HFF-Myc (cell line): Measurements from ENCODE around the gene CILP2.

ENCODE experiments used
- DNase-seq: peaks from one replicate; pipeline ENCODE4 v3.0.0-alpha.2; 2011; ENCODE audit warnings: low read depth; ENCODE audit errors: extremely low read depth
- H3K4me3 ChIP-seq: replicated peaks from 2 replicates; pipeline ENCODE4 v1.5.1; 2011; ENCODE audit warnings: low read depth, mild to moderate bottlenecking, control low read depth, low read length
- TF ChIP-seq, protein P1 (sequence below): IDR thresholded peaks from 2 replicates; pipeline ENCODE4 v1.5.1; 2012; ENCODE audit warnings: mild to moderate bottlenecking, low read depth, low read length, control low read depth; ENCODE audit errors: missing control alignments

Gene CILP2

DNA sequence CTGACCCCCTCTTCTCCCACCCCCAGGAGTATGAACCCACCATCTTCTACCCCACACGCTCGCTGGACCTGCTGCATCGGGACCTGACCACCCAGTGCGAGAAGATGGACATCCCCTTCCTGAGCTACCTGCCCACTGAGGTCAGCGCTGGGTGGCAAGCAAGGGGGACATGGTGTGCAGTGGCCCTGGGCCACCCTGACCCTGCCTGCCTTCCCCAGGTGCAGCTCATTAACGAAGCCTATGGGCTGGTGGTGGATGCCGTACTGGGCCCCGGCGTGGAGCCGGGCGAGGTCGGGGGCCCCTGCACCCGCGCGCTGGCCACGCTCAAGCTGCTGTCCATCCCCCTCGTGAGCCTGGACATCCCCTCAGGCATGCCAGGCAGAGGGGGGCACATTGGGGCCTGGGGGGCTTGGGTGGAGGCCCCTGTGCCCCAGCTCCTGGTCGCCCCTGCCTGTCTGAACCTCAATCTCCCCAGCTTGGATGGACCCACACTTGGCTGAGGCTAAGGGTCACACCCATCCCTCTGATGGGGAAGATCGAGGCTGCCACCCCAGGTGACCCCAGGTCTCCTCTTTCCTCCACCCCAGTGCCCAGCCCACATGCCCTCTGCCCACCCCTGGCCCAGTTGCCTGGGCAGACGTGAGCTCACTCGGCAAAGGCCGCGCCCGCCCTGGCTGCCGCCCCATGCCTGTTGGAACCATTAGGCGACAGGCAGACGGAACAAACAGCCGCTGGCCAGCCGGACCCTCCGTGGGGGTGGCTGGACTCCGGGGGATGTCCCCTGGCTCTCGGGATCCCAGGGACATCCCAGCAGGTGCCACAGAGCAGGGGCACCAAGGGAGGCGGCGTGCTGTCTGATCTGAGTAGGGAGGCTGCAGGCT is 2.5 kb upstream of the CILP2 start:
- no peak for DNase-seq
- TF ChIP-seq, protein P1, sequence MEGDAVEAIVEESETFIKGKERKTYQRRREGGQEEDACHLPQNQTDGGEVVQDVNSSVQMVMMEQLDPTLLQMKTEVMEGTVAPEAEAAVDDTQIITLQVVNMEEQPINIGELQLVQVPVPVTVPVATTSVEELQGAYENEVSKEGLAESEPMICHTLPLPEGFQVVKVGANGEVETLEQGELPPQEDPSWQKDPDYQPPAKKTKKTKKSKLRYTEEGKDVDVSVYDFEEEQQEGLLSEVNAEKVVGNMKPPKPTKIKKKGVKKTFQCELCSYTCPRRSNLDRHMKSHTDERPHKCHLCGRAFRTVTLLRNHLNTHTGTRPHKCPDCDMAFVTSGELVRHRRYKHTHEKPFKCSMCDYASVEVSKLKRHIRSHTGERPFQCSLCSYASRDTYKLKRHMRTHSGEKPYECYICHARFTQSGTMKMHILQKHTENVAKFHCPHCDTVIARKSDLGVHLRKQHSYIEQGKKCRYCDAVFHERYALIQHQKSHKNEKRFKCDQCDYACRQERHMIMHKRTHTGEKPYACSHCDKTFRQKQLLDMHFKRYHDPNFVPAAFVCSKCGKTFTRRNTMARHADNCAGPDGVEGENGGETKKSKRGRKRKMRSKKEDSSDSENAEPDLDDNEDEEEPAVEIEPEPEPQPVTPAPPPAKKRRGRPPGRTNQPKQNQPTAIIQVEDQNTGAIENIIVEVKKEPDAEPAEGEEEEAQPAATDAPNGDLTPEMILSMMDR: no peak
- H3K4me3 ChIP-seq: no peak overlapping the region

DNA sequence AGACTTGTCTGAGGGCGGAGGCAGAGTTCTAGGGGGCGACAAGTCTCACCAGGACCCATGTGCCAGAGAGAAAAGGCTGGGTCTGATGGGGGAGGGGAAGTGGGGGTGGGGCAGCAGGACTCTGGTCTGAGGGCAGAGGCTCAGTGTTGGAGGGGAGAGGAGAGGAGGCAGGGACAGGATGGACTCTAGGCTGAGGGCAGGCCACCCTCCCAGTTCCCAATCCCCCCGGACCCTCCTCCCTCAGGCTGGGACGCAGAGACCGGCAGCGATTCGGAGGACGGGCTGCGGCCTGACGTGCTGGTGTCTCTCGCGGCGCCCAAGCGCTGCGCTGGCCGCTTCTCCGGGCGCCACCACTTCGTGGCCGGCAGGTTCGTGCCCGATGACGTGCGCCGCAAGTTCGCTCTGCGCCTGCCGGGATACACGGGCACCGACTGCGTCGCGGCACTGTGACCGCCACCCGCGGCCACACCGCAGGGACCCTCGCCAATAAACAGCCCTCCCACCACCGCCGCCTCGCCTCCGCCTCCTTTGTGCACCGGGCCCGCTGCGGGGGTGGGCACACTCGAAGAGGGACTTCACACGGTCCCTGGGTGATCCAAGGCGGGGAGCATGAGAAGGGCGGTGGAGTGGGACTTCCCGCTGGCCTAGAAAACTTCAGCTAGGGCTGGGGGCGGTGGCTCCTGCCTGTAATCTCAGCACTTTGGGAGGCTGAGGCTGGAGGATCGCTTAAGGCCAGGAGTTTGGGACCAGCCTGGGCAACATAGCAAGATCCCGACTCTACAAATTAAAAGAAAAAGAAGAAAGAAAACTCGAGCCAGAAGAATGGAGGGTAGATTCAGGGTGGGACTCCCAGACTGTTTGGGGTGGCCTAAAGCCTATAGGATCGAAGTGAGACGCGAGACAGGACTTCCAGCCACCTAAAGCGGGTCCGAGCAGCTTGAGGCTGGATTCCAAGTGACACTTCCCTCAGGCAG is 703 bp upstream of the CILP2 start:
- DNase-seq: no peak
- TF ChIP-seq, protein P1: no peak
- no peak overlapping the region for H3K4me3 ChIP-seq

- H3K4me3 ChIP-seq: no peak overlapping the region
- TF ChIP-seq, protein P1: no peak
- DNase-seq: no peak
Observed at GRCh38 chr19:19538785-19539166, 711 bp downstream of the CILP2 start.

DNA sequence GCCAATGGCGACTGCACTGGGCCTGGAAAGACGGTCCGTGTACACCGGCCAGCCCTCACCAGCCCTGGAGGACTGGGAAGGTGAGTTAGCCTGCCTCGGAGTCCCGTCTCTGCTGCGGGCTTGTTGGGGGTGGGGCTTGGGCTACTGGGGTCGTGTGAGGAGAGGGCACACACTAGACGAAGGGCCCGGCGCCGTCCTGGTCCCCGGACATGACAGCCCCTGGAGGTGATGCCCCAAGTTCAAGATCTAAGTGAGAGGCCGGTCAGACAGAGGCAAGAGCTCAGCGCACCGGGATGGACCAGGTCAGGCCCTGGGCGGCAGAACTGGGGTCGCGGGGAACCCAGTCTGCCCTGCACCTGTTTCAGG is 1.6 kb downstream of the CILP2 start:
- TF ChIP-seq, protein P1: no peak
- DNase-seq: no peak
- H3K4me3 ChIP-seq: no peak overlapping the region

DNA sequence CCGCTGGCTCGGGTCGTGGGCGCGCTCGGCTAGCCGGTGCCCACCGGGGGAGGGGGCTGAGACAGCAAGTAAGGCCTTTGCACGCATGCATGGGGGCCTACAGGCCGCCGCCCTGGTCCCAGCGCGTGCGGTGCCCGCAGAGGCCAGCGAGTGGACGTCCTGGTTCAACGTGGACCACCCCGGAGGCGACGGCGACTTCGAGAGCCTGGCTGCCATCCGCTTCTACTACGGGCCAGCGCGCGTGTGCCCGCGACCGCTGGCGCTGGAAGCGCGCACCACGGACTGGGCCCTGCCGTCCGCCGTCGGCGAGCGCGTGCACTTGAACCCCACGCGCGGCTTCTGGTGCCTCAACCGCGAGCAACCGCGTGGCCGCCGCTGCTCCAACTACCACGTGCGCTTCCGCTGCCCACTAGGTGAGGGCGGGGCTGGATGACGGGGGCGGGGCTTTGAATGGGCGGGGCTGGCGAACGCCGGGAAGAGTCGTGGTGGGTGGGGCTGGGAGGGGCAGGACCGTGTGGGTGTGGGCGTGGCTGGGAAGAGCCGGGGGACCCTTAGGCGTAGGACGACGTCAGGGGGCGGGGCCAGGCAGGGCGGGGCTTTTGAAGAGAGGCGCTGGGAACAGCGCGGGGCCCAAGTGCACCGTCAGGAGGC is 2.1 kb downstream of the CILP2 start:
- no peak for DNase-seq
- H3K4me3 ChIP-seq: no peak overlapping the region
- TF ChIP-seq, protein P1: no peak

GRCh38 chr19:19540715-19541515 is 2.9 kb downstream of the CILP2 start:
- H3K4me3 ChIP-seq: 0 out of 2 replicates have a peak overlapping the region, but pooled peaks have one; percentile 7
- DNase-seq: no peak
- TF ChIP-seq, protein P1: no peak
